Measurements from ENCODE around the gene PCSK2.

PCSK2 gene

GRCh38 chr20:17236766-17237165, 9.9 kb downstream of the PCSK2 start:
- no peak for FAIRE-seq
- no peak for DNase-seq (ENCODE audit: low spot score)

GRCh38 chr20:17248224-17248623, 21.4 kb downstream of the PCSK2 start:
- no peak for FAIRE-seq
- no peak for DNase-seq (ENCODE audit: low spot score)

GRCh38 chr20:17262786-17263185, 35.9 kb downstream of the PCSK2 start:
- FAIRE-seq, result no peak

GRCh38 chr20:17273717-17274116, 46.9 kb downstream of the PCSK2 start:
- FAIRE-seq, result no peak
- no peak for DNase-seq (ENCODE audit: low spot score)

More at GRCh38 chr20:17262786-17263185, 35.9 kb downstream of the PCSK2 start:
- no peak for DNase-seq (ENCODE audit: low spot score)

GRCh38 chr20:17276101-17276500, 49.3 kb downstream of the PCSK2 start:
- DNase-seq (ENCODE audit: low spot score) (no peak), FAIRE-seq (no peak)

GRCh38 chr20:17281478-17281877, 54.6 kb downstream of the PCSK2 start:
- FAIRE-seq (no peak), DNase-seq (ENCODE audit: low spot score) (no peak)

- no peak for FAIRE-seq
- DNase-seq (ENCODE audit: low spot score), result no peak
These were observed 55.7 kb downstream of the PCSK2 start for GRCh38 chr20:17282501-17282900.

GRCh38 chr20:17287503-17287902, 60.7 kb downstream of the PCSK2 start:
- FAIRE-seq, result no peak

GRCh38 chr20:17287998-17288397, 61.2 kb downstream of the PCSK2 start:
- FAIRE-seq, result no peak
- DNase-seq (ENCODE audit: low spot score), result no peak

More at GRCh38 chr20:17287503-17287902, 60.7 kb downstream of the PCSK2 start:
- no peak for DNase-seq (ENCODE audit: low spot score)

- no peak for FAIRE-seq
- no peak for DNase-seq (ENCODE audit: low spot score)
These were observed 68.4 kb downstream of the PCSK2 start for GRCh38 chr20:17295151-17295726.

- FAIRE-seq (no peak), DNase-seq (ENCODE audit: low spot score) (no peak)
These were observed 69.2 kb downstream of the PCSK2 start for GRCh38 chr20:17295991-17296390.

GRCh38 chr20:17298171-17298570, 71.3 kb downstream of the PCSK2 start:
- no peak for DNase-seq (ENCODE audit: low spot score)
- no peak for FAIRE-seq

- FAIRE-seq, result no peak
- no peak for DNase-seq (ENCODE audit: low spot score)
These were observed 71.9 kb downstream of the PCSK2 start for GRCh38 chr20:17298751-17299150.

- no peak for FAIRE-seq
- no peak for DNase-seq (ENCODE audit: low spot score)
These were observed 73.3 kb downstream of the PCSK2 start for GRCh38 chr20:17300113-17300512.

GRCh38 chr20:17304774-17305173, 77.9 kb downstream of the PCSK2 start:
- DNase-seq (ENCODE audit: low spot score), result no peak
- no peak for FAIRE-seq

GRCh38 chr20:17306427-17306826, 79.6 kb downstream of the PCSK2 start:
- DNase-seq (ENCODE audit: low spot score), result no peak
- FAIRE-seq, result no peak

- no peak for FAIRE-seq
- no peak for DNase-seq (ENCODE audit: low spot score)
These were observed 87.4 kb downstream of the PCSK2 start for GRCh38 chr20:17314264-17314663.

GRCh38 chr20:17315407-17316231, 88.8 kb downstream of the PCSK2 start:
- FAIRE-seq (no peak), DNase-seq (ENCODE audit: low spot score) (no peak)

- no peak for FAIRE-seq
- DNase-seq (ENCODE audit: low spot score), result no peak
These were observed 89.6 kb downstream of the PCSK2 start for GRCh38 chr20:17316316-17317038.

- DNase-seq (ENCODE audit: low spot score) (no peak), FAIRE-seq (no peak)
These were observed 90.5 kb downstream of the PCSK2 start for GRCh38 chr20:17317341-17317740.

- DNase-seq (ENCODE audit: low spot score) (no peak), FAIRE-seq (no peak)
These were observed 93.6 kb downstream of the PCSK2 start for GRCh38 chr20:17320456-17320855.

- no peak for FAIRE-seq
- DNase-seq (ENCODE audit: low spot score), result no peak
These were observed 99.3 kb downstream of the PCSK2 start for GRCh38 chr20:17326096-17326495.
